Measurements from ENCODE around the gene UBE2G1.

Gene UBE2G1

GRCh38 chr17:4295686-4296085 lies 70.8 kb downstream of the UBE2G1 start:
- in situ Hi-C loops (cut with MboI; ENCODE audit: low pct_unique_long_range_greater_than_20kb, low sequenced_read_pairs, unreplicated experiment) = no loop called here
- no peak for TF ChIP-seq CTCF (IDR thresholded peaks at IDR 0.05; ENCODE audit: extremely low read depth, insufficient read depth, missing control alignments)
- no peak for DNase-seq (ENCODE audit: low spot score)

- DNase-seq (ENCODE audit: low spot score) = peak; percentile 27
- in situ Hi-C loops (cut with MboI; ENCODE audit: low pct_unique_long_range_greater_than_20kb, low sequenced_read_pairs, unreplicated experiment) = no loop called here
- no peak for TF ChIP-seq CTCF (IDR thresholded peaks at IDR 0.05; ENCODE audit: extremely low read depth, insufficient read depth, missing control alignments)
Observed at GRCh38 chr17:4293572-4293971, 72.9 kb downstream of the UBE2G1 start.

GRCh38 chr17:4287710-4288109 lies 78.8 kb downstream of the UBE2G1 start:
- in situ Hi-C loops (cut with MboI; ENCODE audit: low pct_unique_long_range_greater_than_20kb, low sequenced_read_pairs, unreplicated experiment) = no loop called here
- DNase-seq (ENCODE audit: low spot score) = no peak
- TF ChIP-seq CTCF (IDR thresholded peaks at IDR 0.05; ENCODE audit: extremely low read depth, insufficient read depth, missing control alignments) = no peak

- no peak for DNase-seq (ENCODE audit: low spot score)
- in situ Hi-C loops (cut with MboI; ENCODE audit: low pct_unique_long_range_greater_than_20kb, low sequenced_read_pairs, unreplicated experiment) = no loop called here
- no peak for TF ChIP-seq CTCF (IDR thresholded peaks at IDR 0.05; ENCODE audit: extremely low read depth, insufficient read depth, missing control alignments)
Observed at GRCh38 chr17:4276514-4276913, 90.0 kb downstream of the UBE2G1 start.

GRCh38 chr17:4272972-4273368 lies 93.5 kb downstream of the UBE2G1 start:
- TF ChIP-seq CTCF (IDR thresholded peaks at IDR 0.05; ENCODE audit: extremely low read depth, insufficient read depth, missing control alignments) = no peak
- in situ Hi-C loops (cut with MboI; ENCODE audit: low pct_unique_long_range_greater_than_20kb, low sequenced_read_pairs, unreplicated experiment) = no loop called here
- no peak for DNase-seq (ENCODE audit: low spot score)

- no peak for TF ChIP-seq CTCF (IDR thresholded peaks at IDR 0.05; ENCODE audit: extremely low read depth, insufficient read depth, missing control alignments)
- in situ Hi-C loops (cut with MboI; ENCODE audit: low pct_unique_long_range_greater_than_20kb, low sequenced_read_pairs, unreplicated experiment) = no loop called here
- DNase-seq (ENCODE audit: low spot score) = no peak
Observed at GRCh38 chr17:4272213-4272971, 94.1 kb downstream of the UBE2G1 start.

Measured in GM13977 (cell line).